GM23338 (cell line): ENCODE results near the gene NOPCHAP1. TPM values are rescaled to one million over a fixed set of nuclear protein-coding genes. Genes with fewer than 3 reads are reported as not detected.

Experiments
- ATAC-seq: fragments of 200-7000 bp; cut with Tn5 transposase; 3 replicates; pipeline ENCODE4 v1.9.1; 2020
- DNase-seq: peaks from one replicate; pipeline ENCODE4 v3.0.0-alpha.2; 2015; ENCODE audit warnings: low spot score
- H2AFZ ChIP-seq: fragments of 200-600 bp; sonication (generic); 2 replicates; pipeline ENCODE4 v1.8.0; 2016; ENCODE audit warnings: antibody characterized with exemption, mild to moderate bottlenecking, moderate library complexity
- H3F3A ChIP-seq: fragments of 200-600 bp; sonication (generic); replicated peaks from 2 replicates; pipeline ENCODE4 v1.8.0; 2017; ENCODE audit warnings: antibody characterized with exemption, mixed run types, low read depth
- H3K27ac ChIP-seq: fragments of 200-600 bp; sonication (generic); 2 replicates; pipeline ENCODE4 v1.6.1; 2016; ENCODE audit warnings: low read depth
- H3K27me3 ChIP-seq: fragments of 200-600 bp; sonication (generic); 2 replicates; pipeline ENCODE4 v1.8.0; 2016; ENCODE audit warnings: mild to moderate bottlenecking, mixed run types, moderate library complexity; ENCODE audit not compliant: insufficient read depth
- H3K36me3 ChIP-seq: fragments of 200-600 bp; sonication (generic); 2 replicates; pipeline ENCODE4 v1.8.0; 2016; ENCODE audit warnings: mild to moderate bottlenecking; ENCODE audit not compliant: insufficient read depth
- H3K4me1 ChIP-seq: fragments of 200-600 bp; sonication (generic); 2 replicates; pipeline ENCODE4 v1.8.0; 2016; ENCODE audit warnings: mild to moderate bottlenecking, moderate library complexity; ENCODE audit not compliant: insufficient read depth
- H3K4me2 ChIP-seq: fragments of 200-600 bp; sonication (generic); 2 replicates; pipeline ENCODE4 v1.7.1; 2017; ENCODE audit warnings: mixed run types
- H3K4me3 ChIP-seq: fragments of 200-600 bp; sonication (generic); 2 replicates; pipeline ENCODE4 v1.6.1; 2016; ENCODE audit warnings: mixed run types
- H3K79me2 ChIP-seq: fragments of 200-600 bp; sonication (generic); replicated peaks from 2 replicates; pipeline ENCODE4 v1.8.0; 2017; ENCODE audit warnings: mild to moderate bottlenecking; ENCODE audit not compliant: insufficient read depth
- H3K9me2 ChIP-seq: fragments of 200-600 bp; sonication (generic); 2 replicates; pipeline ENCODE4 v1.8.0; 2017; ENCODE audit not compliant: insufficient read depth
- H4K20me1 ChIP-seq: fragments of 200-600 bp; sonication (generic); replicated peaks from 2 replicates; pipeline ENCODE4 v1.8.0; 2017; ENCODE audit warnings: mild to moderate bottlenecking; ENCODE audit not compliant: insufficient read depth
- H3K27ac Mint-ChIP-seq: 2 replicates; pipeline ENCODE4 v1.8.0; 2020; ENCODE audit warnings: inconsistent platforms, mild to moderate bottlenecking, moderate library complexity, mixed read lengths
- H3K27me3 Mint-ChIP-seq: 3 replicates; pipeline ENCODE4 v1.8.0; 2022; ENCODE audit warnings: low read depth, mild to moderate bottlenecking, moderate library complexity, mixed read lengths, inconsistent platforms; ENCODE audit not compliant: insufficient read depth, poor library complexity
- H3K36me3 Mint-ChIP-seq: 3 replicates; pipeline ENCODE4 v1.8.0; 2021; ENCODE audit warnings: low read depth, mild to moderate bottlenecking, inconsistent platforms, moderate library complexity, mixed read lengths
- H3K4me1 Mint-ChIP-seq: 3 replicates; pipeline ENCODE4 v1.8.0; 2020; ENCODE audit warnings: mild to moderate bottlenecking, inconsistent platforms, mixed read lengths
- H3K4me3 Mint-ChIP-seq: 3 replicates; pipeline ENCODE4 v1.8.0; 2021; ENCODE audit warnings: moderate library complexity, mild to moderate bottlenecking, inconsistent platforms, mixed read lengths
- H3K9me3 Mint-ChIP-seq: 3 replicates; pipeline ENCODE4 v1.8.0; 2020; ENCODE audit warnings: moderate library complexity, mild to moderate bottlenecking, inconsistent platforms, mixed read lengths
- CREB1 ChIP-seq: fragments of 250-450 bp; sonication (Bioruptor Pico); IDR thresholded peaks from 2 replicates; pipeline ENCODE4 v1.5.0; 2020; ENCODE audit warnings: low read depth, mild to moderate bottlenecking, moderate library complexity
- NANOG ChIP-seq: IDR thresholded peaks from 2 replicates; pipeline ENCODE4 v1.6.1; 2016; ENCODE audit warnings: antibody characterized with exemption, borderline replicate concordance
- POLR2AphosphoS5 ChIP-seq: IDR thresholded peaks from 2 replicates; pipeline ENCODE4 v1.6.1; 2016; ENCODE audit warnings: antibody characterized with exemption, low read depth
- STAT1 ChIP-seq: IDR thresholded peaks from one replicate; pipeline ENCODE4 v1.6.1; 2016; ENCODE audit warnings: antibody characterized with exemption; ENCODE audit not compliant: unreplicated experiment
- ZNF114 ChIP-seq: fragments of 250-450 bp; sonication (Bioruptor Pico); IDR thresholded peaks from 2 replicates; pipeline ENCODE4 v1.5.0; 2020; ENCODE audit warnings: mild to moderate bottlenecking, moderate library complexity
- ZNF331 ChIP-seq: fragments of 250-450 bp; sonication (Bioruptor Pico); IDR thresholded peaks from 2 replicates; pipeline ENCODE4 v1.5.0; 2020; ENCODE audit warnings: low read depth, mild to moderate bottlenecking, moderate library complexity
- ZNF462 ChIP-seq: fragments of 250-450 bp; sonication (Bioruptor Pico); IDR thresholded peaks from 2 replicates; pipeline ENCODE4 v1.5.0; 2020; ENCODE audit warnings: mild to moderate bottlenecking, moderate library complexity
- polyA plus RNA-seq: library from polyadenylated mRNA; unstranded; fragments of >200 nt; fragmentation: Nextera tagmentation; extraction: Ambion mirVana; gene quantifications from 2 replicates; pipeline ENCODE4 v1.2.1, GENCODE V29; 2016
- total RNA-seq: library from RNA; depleted of rRNA; stranded (reverse); fragments of >200 nt; shearing (Covaris generic); gene quantifications from 2 replicates; pipeline ENCODE4 v1.2.3, GENCODE V29; 2014

NOPCHAP1 gene
- total and polyA plus RNA-seq, 2 experiments from 2014 or later: 14.7 to 221 TPM

GRCh38 chr12:104951759-104952509 is 34.2 kb upstream of the NOPCHAP1 start (continued):
- TF ChIP-seq ZNF462 (no peak), POLR2AphosphoS5 (no peak), ZNF114 (CRISPR knock-in tag) (no peak), CREB1 (CRISPR knock-in tag) (no peak), STAT1 (no peak)

GRCh38 chr12:104952816-104953215 is 33.3 kb upstream of the NOPCHAP1 start:
- Mint-ChIP-seq H3K4me3 (no peak overlapping the region), H3K4me1 (peaks cover 7% of the 10 kb centered on the region; the same call in 1 of the 3 replicates), H3K9me3 (no peaks in the 10 kb centered on the region), H3K27me3 (peaks cover 12% of the 10 kb centered on the region), H3K27ac (no peak overlapping the region), H3K36me3 (no peaks in the 10 kb centered on the region)
- no peaks in the 10 kb centered on the region for H3K36me3 ChIP-seq
- ATAC-seq: no peak
- H4K20me1 ChIP-seq: peaks cover 10% of the 10 kb centered on the region
- no peaks in the 10 kb centered on the region for H3K9me2 ChIP-seq
- H3K27ac ChIP-seq: no peak overlapping the region
- H3K4me2 ChIP-seq: no peak overlapping the region
- H3K4me3 ChIP-seq: no peak overlapping the region
- DNase-seq: no peak
- no peaks in the 10 kb centered on the region for H3F3A ChIP-seq
- no peaks in the 10 kb centered on the region for H3K79me2 ChIP-seq
- no peak overlapping the region for H2AFZ ChIP-seq
- H3K4me1 ChIP-seq: no peaks in the 10 kb centered on the region
- H3K27me3 ChIP-seq: peaks cover 18% of the 10 kb centered on the region
- no peak for TF ChIP-seq ZNF331 (CRISPR knock-in tag)
- no peak for TF ChIP-seq NANOG
- TF ChIP-seq CREB1 (CRISPR knock-in tag): no peak
- TF ChIP-seq ZNF462: no peak
